GM12872 (cell line): ENCODE results near the gene SLC35C1.

Experiments
- CTCF ChIP-seq: IDR thresholded peaks from 3 replicates; pipeline ENCODE4 v1.5.1; 2011; ENCODE audit warnings: low read depth, mild to moderate bottlenecking, low read length, moderate library complexity; ENCODE audit not compliant: insufficient read depth

The SLC35C1 gene

GRCh38 chr11:45791524-45791923 is 13.4 kb upstream of the SLC35C1 start:
- TF ChIP-seq CTCF, result no peak

DNA sequence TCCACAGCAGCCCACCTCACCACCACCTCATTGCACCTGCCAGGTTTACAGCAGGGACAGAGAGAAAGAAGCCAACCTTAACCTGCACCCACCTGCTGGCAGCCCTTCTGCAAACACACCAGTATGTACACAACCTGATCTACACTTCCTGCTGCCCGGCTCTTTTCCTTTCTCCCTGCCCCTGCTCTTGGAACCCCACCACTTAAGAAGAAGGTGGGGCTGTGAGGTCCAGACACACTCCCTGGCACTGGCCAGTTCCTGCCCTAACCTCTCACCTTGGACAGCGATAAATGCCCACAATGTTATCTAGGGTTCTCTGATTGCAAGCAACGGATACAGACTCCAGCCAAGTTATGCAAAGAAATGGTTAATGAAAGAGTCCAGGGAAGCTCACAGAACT is 10.8 kb upstream of the SLC35C1 start:
- TF ChIP-seq CTCF, result no peak

DNA sequence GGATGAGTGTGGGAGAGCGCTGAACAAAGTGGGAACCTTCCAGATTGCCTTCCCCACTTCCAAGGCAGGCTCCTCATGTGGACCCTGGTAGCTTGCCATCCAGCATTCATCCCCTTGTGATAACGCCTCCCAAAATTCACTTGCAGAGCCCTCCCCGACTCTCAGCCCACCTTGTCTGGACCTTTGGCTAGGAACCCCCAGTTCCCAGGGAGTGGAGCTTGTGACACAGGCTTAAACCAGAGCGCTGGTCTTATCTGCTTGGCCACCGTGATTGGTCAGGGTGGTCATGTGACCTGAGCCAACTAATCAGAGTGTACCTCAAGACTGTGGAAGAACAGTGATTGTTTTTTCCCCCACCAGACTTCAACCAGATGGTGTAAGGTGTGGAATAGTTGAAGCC is 9.6 kb upstream of the SLC35C1 start:
- no peak for TF ChIP-seq CTCF

- TF ChIP-seq CTCF, result no peak
Measured at GRCh38 chr11:45796461-45796861, 8.5 kb upstream of the SLC35C1 start.

DNA sequence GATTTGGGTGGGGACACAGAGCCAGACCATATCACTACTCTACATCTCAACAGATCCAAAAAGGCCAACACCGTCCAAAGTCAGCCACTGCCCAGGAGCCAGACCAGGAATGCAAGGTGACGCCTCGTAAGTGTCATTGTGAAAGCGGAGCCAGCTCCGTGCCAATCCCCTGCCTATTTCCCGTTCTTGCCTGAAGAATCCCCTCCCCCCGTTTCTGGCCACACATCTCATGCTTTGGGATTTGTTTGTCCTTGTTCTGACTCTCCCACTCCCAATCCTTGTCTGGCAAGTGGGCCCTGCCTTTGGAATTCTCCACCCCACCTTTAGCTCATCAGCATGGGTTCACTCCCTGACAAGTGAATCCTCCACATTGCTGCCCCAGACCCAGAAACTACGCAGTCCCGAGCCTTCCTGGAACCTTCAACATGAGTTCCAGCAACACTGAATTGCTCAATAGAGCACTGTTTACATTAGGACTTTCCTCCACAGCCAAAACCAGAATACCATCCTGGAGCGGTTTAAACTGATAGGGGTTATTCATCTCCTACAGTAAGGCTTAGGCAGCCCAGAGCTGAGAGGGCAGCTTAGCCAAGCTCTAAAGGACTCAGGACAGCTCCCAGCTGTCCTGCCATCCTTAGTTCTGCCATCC is 6.0 kb upstream of the SLC35C1 start:
- TF ChIP-seq CTCF, result no peak

DNA sequence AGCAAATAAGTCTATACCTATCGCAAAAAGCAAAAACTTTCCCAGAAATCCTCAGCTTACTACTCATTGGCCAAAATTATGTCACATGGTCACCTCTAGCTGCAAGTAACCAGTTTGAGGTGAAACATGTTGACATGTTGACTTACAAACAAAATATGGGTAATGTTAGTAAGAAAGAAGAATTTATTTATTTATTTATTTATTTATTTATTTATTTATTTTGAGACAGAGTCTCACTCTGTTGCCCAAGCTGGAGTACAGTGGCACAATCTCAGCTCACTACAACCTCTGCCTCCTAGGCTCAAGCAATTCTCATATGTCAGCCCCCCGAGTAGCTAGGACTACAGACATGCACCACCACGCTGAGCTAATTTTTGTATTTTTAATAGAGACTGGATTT is 5.4 kb upstream of the SLC35C1 start:
- TF ChIP-seq CTCF, result no peak

DNA sequence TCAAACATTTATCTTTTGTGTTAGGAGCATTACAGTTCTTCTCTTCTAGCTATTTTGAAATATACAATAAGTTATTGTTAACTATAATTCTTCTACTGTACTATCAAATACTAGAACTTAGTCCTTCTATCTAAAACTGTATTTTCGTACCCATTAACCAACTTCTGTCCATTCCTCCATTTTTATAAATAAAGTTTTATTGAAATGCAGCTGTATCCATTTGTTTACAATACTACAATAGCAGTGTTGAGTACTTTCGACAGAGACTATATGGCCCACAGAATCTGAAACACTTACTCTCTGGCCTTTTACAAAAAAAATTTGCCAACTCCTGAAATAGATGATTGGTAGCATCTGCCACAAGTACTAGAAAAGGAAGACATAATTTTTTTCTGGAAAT is 4.7 kb upstream of the SLC35C1 start:
- no peak for TF ChIP-seq CTCF
